GM12878 (cell line): ENCODE measurements around the gene BMP7. TPM values are rescaled to one million over a fixed set of nuclear protein-coding genes. Genes with fewer than 3 reads are reported as not detected.

ENCODE experiments used
- ATAC-seq: fragments of 200-7000 bp; cut with Tn5 transposase; 3 replicates; pipeline ENCODE4 v1.9.1; 2020; ENCODE audit warnings: mild to moderate bottlenecking, moderate library complexity
- BruUV-seq: library from RNA; stranded (reverse); fragments of 400-500 nt; replicated peaks from 2 replicates; lab custom pipeline; 2021; lab: Mats Ljungman, UMichigan
- CTCF ChIA-PET: fragments of 300-600 bp; sonication (Branson Sonifier 250); formaldehyde crosslinking; extraction: SDS; loops from one replicate; lab custom pipeline; 2021; ENCODE audit warnings: inconsistent platforms; lab: Yijun Ruan, JAX
- POLR2A ChIA-PET: fragments of 350-600 bp; formaldehyde crosslinking; extraction: SDS; loops from one replicate; lab custom pipeline; 2021; ENCODE audit warnings: inconsistent platforms; lab: Charles Lee
- RAD21 ChIA-PET: fragments of 300-600 bp; sonication (Branson Sonifier 250); formaldehyde crosslinking; loops from one replicate; lab custom pipeline; 2023; ENCODE audit warnings: antibody characterized with exemption; ENCODE audit not compliant: unreplicated experiment; lab: Charles Lee
- SMC1A ChIA-PET: fragments of 300-600 bp; sonication (Branson Sonifier 250); formaldehyde crosslinking; loops from one replicate; lab custom pipeline; 2023; ENCODE audit not compliant: unreplicated experiment, uncharacterized antibody; lab: Charles Lee
- DNase-seq: peaks from one replicate; pipeline ENCODE4 v3.0.0-alpha.2; 2011; ENCODE audit warnings: low read depth, low spot score
- FAIRE-seq: peaks from 3 replicates; lab custom pipeline; 2011; peaks lifted over from hg19 to GRCh38; lab: Jason Lieb, UNC
- H2AFZ ChIP-seq: 2 replicates; pipeline ENCODE4 v1.6.0; 2011; ENCODE audit warnings: low read depth, low read length, control low read depth; ENCODE audit not compliant: control insufficient read depth
- H3K27ac ChIP-seq: 2 replicates; pipeline ENCODE4 v1.5.1; 2011; ENCODE audit warnings: control low read depth; ENCODE audit not compliant: control insufficient read depth, insufficient read depth
- H3K27me3 ChIP-seq, 2 experiments: replicated peaks in 1 of 2; 2 replicates each; pipeline versions ENCODE4 v1.6.0 to v1.6.1; 2011; ENCODE audit warnings: low read length in 1 of 2; ENCODE audit not compliant: control insufficient read depth in 2 of 2, insufficient read depth in 2 of 2
- H3K36me3 ChIP-seq, 2 experiments: 2 replicates each; pipeline ENCODE4 v1.5.1; 2011; ENCODE audit warnings: low read length in 1 of 2; ENCODE audit not compliant: control insufficient read depth in 2 of 2, insufficient read depth in 2 of 2
- H3K4me1 ChIP-seq: 2 replicates; pipeline ENCODE4 v1.6.1; 2011; ENCODE audit warnings: mild to moderate bottlenecking, low read length, moderate library complexity, mixed read lengths; ENCODE audit not compliant: control insufficient read depth, insufficient read depth
- H3K4me2 ChIP-seq: 2 replicates; pipeline ENCODE4 v1.6.0; 2011; ENCODE audit warnings: control low read depth; ENCODE audit not compliant: control insufficient read depth, insufficient read depth
- H3K4me3 ChIP-seq: fragments of 200-600 bp; sonication (generic); 2 replicates; pipeline ENCODE4 v1.5.1; 2016
- H3K79me2 ChIP-seq: 2 replicates; pipeline ENCODE4 v1.6.0; 2011; ENCODE audit warnings: low read length; ENCODE audit not compliant: control insufficient read depth, insufficient read depth
- H3K9ac ChIP-seq: 2 replicates; pipeline ENCODE4 v1.8.0; 2011; ENCODE audit warnings: low read length, control low read depth, mixed read lengths; ENCODE audit not compliant: control insufficient read depth, insufficient read depth
- H3K9me3 ChIP-seq: replicated peaks from 3 replicates; pipeline ENCODE4 v1.5.1; 2011; ENCODE audit warnings: mild to moderate bottlenecking, low read length; ENCODE audit not compliant: control insufficient read depth, insufficient read depth
- H4K20me1 ChIP-seq: 2 replicates; pipeline ENCODE4 v1.6.0; 2011; ENCODE audit not compliant: control insufficient read depth, insufficient read depth
- BRCA1 ChIP-seq: IDR thresholded peaks from 2 replicates; pipeline ENCODE4 v1.6.1; 2011; ENCODE audit warnings: low read depth, low read length, improper control_type of control experiment
- MTA3 ChIP-seq: IDR thresholded peaks from 2 replicates; pipeline ENCODE4 v1.6.1; 2012; ENCODE audit warnings: low read length, inconsistent platforms, borderline replicate concordance
- NFXL1 ChIP-seq: fragments of 450-650 bp; IDR thresholded peaks from 2 replicates; pipeline ENCODE4 v1.6.1; 2017; ENCODE audit warnings: antibody characterized with exemption, mild to moderate bottlenecking, borderline replicate concordance
- SMAD5 ChIP-seq: IDR thresholded peaks from 2 replicates; pipeline ENCODE4 v1.6.1; 2016; ENCODE audit warnings: antibody characterized with exemption, low read depth
- SRF ChIP-seq, 2 experiments: IDR thresholded peaks; 2 replicates each; pipeline ENCODE4 v1.6.1; 2011; ENCODE audit warnings: low read depth in 2 of 2, low read length in 2 of 2, mild to moderate bottlenecking in 1 of 2, moderate library complexity in 1 of 2
- ZNF24 ChIP-seq: fragments of 450-650 bp; IDR thresholded peaks from 2 replicates; pipeline ENCODE4 v1.6.1; 2017; ENCODE audit warnings: antibody characterized with exemption, mild to moderate bottlenecking
- ZNF622 ChIP-seq: fragments of 450-650 bp; IDR thresholded peaks from 2 replicates; pipeline ENCODE4 v1.6.1; 2017; ENCODE audit warnings: mild to moderate bottlenecking, inconsistent platforms
- WGBS: methylation state at CpG from one replicate; pipeline ENCODE4 v1.1.6; 2016; ENCODE audit warnings: low lambda C conversion rate; ENCODE audit not compliant: insufficient replicate concordance, insufficient coverage; ENCODE audit errors: missing lambda C conversion rate; 5-methylcytosine and 5-hydroxymethylcytosine counted together
- in situ Hi-C: fragments of 300-500 bp; cut with MboI; formaldehyde crosslinking; loops from 9 replicates; pipeline ENCODE4 v1.14.3; 2018; ENCODE audit warnings: mixed read lengths
- intact Hi-C: fragments of 100-400 bp; cut with micrococcal nuclease; formaldehyde crosslinking; loops from one replicate; pipeline ENCODE4 v1.14.2; 2022; ENCODE audit not compliant: unreplicated experiment
- polyA plus RNA-seq, 11 experiments: library from polyadenylated mRNA; depleted of rRNA in 4 of 11; unstranded in 6 of 11; stranded (reverse) in 5 of 11; fragments of >200 nt; fragmentation: Nextera tagmentation in 4 of 11; fragmentation: Illumina TruSeq in 1 of 11; extraction: Ambion mirVana in 4 of 11; extraction: Trizol in 1 of 11; gene quantifications; 1 replicate in 1 of 11; 2 replicates in 10 of 11; pipeline versions ENCODE4 v1.2.1 to v1.2.3, GENCODE V29; 2011 to 2016; ENCODE audit warnings: inconsistent platforms in 2 of 11, missing spikeins in 2 of 11, low read depth in 1 of 11
- total RNA-seq, 4 experiments: library from RNA; depleted of rRNA in 3 of 4; stranded (reverse); fragments of >200 nt in 3 of 4; fragmentation: Illumina TruSeq in 1 of 4; extraction: Trizol in 1 of 4; gene quantifications; 2 replicates each; pipeline versions ENCODE4 v1.2.1 to v1.2.3, GENCODE V29; 2013 to 2021
- TF ChIP-seq, protein P1 (sequence below): IDR thresholded peaks from 2 replicates; pipeline ENCODE4 v1.6.1; 2011; ENCODE audit warnings: mild to moderate bottlenecking, low read depth, low read length, moderate library complexity; ENCODE audit not compliant: insufficient replicate concordance

BMP7 gene
- total and polyA plus RNA-seq, 10 of the 15 experiments (the other 5 are each of a cell fraction or from before 2014, with no cell fraction given): 0.18 to 0.51 (median 0.28) TPM; not detected in 7

DNA sequence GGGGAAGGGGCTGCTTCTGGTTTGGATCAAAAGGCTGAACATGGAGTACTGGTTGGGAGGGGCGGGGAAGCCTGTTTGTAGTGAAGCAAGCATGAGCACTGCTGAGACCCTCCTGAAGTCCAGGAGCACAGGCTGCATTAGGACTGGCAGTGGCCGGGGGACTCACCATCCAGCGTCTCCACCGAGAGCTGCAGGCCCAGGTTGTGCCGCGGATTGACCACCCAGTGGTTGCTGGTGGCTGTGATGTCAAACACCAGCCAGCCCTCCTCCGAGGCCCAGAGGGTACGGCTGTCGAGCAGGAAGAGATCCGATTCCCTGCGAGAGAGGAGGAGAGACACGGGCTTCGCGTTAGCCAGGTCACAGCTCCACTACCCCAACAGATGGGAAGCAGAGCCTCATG lies 64.1 kb downstream of the BMP7 start (continued):
- no peak for TF ChIP-seq ZNF622
- no peak for TF ChIP-seq SMAD5
- no peak for TF ChIP-seq ZNF24
- no peak for TF ChIP-seq SRF (IDR thresholded peaks at IDR 0.05; ENCODE audit: low read depth in 2 of 2, low read length in 2 of 2)
- TF ChIP-seq, protein P1, sequence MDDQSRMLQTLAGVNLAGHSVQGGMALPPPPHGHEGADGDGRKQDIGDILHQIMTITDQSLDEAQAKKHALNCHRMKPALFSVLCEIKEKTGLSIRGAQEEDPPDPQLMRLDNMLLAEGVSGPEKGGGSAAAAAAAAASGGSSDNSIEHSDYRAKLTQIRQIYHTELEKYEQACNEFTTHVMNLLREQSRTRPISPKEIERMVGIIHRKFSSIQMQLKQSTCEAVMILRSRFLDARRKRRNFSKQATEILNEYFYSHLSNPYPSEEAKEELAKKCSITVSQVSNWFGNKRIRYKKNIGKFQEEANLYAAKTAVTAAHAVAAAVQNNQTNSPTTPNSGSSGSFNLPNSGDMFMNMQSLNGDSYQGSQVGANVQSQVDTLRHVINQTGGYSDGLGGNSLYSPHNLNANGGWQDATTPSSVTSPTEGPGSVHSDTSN: no peak
- TF ChIP-seq BRCA1: no peak

DNA sequence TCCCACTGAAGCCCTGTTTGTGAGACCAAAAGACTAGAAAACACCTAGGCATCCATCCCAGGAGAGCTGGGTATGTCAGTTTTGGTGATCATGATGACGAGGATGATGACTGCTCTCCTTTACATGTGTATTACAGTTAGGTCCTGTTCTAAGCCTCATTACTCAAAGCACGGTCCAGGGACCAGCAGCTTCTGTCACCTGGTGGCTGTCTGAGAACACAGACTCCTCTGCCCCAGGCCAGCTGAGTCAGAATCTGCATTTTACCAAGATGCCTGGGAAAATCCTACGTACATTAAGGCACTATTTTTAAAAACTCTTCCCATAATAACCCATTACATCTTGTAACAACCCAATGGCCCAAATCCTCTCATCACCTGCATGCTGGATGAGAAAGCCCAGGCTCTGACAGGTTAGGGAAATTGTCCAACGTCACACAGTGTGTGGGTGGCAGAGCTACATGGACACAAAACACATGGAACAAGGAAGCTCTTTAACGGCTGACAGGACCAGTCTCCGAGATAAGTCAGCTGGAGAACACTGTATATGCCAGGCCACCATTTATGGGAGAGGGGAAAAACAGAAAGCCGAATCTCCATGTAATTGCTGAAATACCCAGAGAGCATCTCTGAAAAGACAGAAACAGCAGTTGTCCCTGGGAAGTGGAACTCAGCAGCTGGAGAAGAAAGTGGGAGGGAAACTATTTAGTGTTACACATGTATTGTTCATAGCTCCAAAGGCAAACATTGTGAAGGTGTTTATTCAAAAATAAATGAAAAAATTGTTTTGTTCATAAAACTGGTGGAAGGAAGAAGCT lies 65.4 kb downstream of the BMP7 start:
- no peaks in the 10 kb centered on the region for H3K36me3 ChIP-seq
- intact Hi-C loops (no loop called here), in situ Hi-C loops (no loop called here)
- peaks cover 0 to under 1% of the 10 kb centered on the region in 2 experiments; a peak in 2 of 4 replicates for H3K27me3 ChIP-seq
- H3K4me2 ChIP-seq: no peak overlapping the region
- no peak overlapping the region for H3K27ac ChIP-seq
- DNase-seq (no peak), ATAC-seq (no peak), FAIRE-seq (no peak)
- H4K20me1 ChIP-seq: no peaks in the 10 kb centered on the region
- BruUV-seq: no TSS peak
- POLR2A ChIA-PET: no interaction called here
- no peak overlapping the region for H2AFZ ChIP-seq
- 4% methylated on average over 7 of the region's 7 CpGs for WGBS
- H3K9me3 ChIP-seq: no peaks in the 10 kb centered on the region
- H3K4me3 ChIP-seq: no peak overlapping the region
- no peaks in the 10 kb centered on the region for H3K79me2 ChIP-seq
- H3K4me1 ChIP-seq: no peaks in the 10 kb centered on the region
- TF ChIP-seq NFXL1 (peak; percentile 24; the same call in 1 of the 2 replicates), MTA3 (no peak)
- RAD21 ChIA-PET: no interaction called here
- H3K9ac ChIP-seq: no peak overlapping the region
- SMC1A ChIA-PET: no interaction called here
- CTCF ChIA-PET: no interaction called here
